HG03565 (cell line): ENCODE measurements around the gene CAP2.
"Not testable (repeated sequence)": the region's sequence is repeated elsewhere in the genome, so short reads cannot be mapped to it uniquely, and the experiment has no call there.

Experiments
- ATAC-seq: cut with Tn5 transposase; IDR thresholded peaks from one replicate; pipeline ENCODE4 v1.9.1; 2021; ENCODE audit warnings: mild to moderate bottlenecking, moderate library complexity; ENCODE audit not compliant: unreplicated experiment

The CAP2 gene

GRCh38 chr6:17432356-17432755 is 39.0 kb downstream of the CAP2 start:
- ATAC-seq: no peak

DNA sequence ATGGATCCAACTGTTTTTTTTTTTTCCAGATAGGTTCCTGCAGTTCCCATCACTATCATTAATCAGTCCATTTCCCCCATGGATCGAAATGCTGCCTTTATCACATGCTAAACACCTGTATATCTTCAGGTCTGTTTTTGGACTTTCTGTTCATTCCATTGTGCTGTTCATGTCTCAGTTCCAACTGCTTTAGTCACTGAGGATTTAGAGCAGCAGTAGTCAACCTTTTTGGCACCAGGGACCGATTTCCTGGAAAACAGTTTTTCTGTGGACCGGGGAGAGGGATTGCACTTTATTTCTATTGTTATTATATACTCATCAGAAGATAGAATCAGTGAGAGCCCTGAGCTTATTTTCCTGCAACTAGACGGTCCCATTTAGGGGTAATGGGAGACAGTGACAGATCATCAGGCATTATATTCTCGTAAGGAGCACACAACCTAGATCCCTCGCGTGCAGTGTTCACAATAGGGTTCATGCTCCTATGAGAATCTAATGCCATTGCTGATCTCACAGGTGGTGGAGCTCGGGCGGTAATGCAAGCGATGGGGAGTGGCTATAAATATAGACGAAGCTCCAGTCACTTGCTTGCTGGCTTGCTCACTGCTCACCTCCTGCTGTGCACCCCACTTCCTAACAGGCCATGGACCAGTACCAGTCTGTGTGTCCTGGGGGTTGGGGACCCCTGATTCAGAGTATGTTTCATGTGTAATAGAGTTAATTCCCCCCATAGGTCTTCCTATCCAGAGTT is 46.0 kb downstream of the CAP2 start:
- ATAC-seq: no peak

DNA sequence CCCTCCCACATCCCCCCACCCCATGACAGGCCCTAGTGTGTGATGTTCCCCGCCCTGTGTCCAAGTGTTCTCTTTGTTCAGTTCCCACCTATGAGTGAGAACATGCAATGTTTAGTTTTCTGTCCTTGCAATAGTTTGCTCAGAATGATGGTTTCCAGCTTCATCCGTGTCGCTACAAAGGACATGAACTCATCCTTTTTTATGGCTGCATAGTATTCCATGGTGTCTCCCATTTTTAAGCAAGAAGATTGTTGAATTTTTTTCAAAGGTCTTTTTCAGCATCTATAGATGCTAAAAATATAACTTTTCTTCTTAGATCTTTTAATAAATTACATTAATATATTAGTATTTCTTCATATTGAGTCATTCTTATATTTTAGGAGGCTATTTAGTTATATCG is 47.4 kb downstream of the CAP2 start:
- ATAC-seq: not testable (repeated sequence)

GRCh38 chr6:17442196-17442595 is 48.8 kb downstream of the CAP2 start:
- no peak for ATAC-seq

GRCh38 chr6:17446713-17447112 is 53.3 kb downstream of the CAP2 start:
- no peak for ATAC-seq

DNA sequence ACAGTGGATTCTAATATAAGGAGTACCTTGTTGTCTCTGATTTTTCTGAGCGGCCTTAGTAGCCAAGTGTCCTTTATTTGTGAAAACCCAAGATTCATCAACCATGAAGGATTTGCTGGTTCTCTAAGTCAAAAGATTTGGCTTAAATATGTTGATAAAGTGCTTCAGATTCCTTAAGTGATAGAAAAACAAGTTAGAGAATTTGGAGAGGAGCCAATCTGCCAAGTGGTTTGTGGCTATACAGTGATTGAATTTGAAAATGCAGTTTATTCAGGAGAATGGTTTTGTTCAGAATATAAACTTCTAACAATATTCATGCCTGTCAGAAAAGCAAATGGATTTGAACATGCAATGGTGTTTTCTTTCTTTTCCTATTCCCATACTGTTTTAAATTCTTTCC is 54.8 kb downstream of the CAP2 start:
- ATAC-seq: no peak

- ATAC-seq: no peak
These were observed 57.0 kb downstream of the CAP2 start for GRCh38 chr6:17450397-17450796.

DNA sequence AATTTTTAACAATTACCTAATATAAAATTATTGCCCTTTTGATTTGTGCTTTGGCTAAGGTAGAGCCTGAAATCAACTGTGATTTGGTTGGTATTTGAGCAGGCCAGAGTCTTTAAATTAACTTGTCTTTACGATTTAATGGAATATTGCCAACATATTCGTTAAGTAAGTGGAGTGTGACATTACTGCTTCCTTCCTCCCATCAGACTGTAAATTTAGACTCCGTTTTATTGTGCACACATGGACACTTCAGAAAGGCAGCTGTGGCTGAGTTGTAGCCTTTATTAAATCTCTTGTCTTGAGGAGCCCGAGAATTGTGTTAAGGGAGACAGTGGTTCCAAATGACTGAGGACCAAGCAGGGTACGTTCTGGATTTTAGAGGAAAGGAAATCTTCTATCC is 57.4 kb downstream of the CAP2 start:
- ATAC-seq: no peak

- no peak for ATAC-seq
These were observed 58.7 kb downstream of the CAP2 start for GRCh38 chr6:17452096-17452495.

DNA sequence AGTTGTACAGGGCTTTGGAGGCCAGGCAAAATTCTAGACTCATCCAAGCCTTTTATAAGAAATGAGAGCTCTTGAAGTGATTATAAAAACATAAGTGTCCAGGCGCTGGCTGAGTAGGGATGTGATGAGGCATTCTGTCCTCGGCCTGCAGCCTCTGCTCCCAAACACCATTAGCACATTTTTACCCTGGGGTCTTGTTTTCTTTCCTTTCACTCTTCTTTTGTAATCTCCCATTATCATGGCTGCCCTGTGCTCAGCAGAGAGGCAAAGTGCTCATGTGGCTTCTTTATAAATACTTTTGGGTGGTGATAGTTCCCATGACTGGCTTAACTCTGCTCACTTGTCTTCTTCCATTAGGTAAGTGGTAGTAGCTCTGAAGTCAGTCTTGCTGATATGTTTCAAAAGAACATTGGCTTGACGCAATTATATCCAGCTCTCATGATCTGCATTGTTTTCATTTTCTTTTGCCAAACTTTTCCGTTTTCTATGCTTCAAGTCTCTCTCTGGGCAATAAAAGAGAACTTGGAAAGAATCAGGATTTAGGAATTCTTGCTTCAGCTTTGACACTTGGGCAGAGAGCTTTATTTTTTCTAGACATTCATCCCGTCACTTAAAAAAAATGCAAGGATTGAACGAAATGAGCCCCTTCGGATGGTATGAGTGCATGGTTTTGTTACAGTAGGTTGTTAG is 61.1 kb downstream of the CAP2 start:
- ATAC-seq: no peak

DNA sequence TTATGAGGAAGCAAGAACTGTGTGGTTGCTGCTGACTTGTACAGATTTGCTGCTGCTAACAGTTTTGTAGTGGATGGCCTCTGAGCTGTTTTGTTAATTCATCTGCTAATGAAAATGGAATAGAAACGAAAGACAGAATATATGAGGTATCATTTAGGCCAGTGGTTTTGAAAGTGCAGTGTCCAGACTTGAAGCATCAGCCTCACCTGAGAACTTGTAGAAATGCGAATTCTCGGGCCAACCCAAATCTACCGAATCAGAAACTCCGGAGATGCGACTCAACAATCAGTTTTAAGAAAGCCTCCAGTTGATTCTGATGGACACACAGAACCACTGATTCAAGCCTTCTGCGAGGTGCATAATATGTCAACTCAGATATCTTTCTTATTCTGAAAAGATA is 62.5 kb downstream of the CAP2 start:
- no peak for ATAC-seq

GRCh38 chr6:17456711-17457110 is 63.3 kb downstream of the CAP2 start:
- no peak for ATAC-seq

DNA sequence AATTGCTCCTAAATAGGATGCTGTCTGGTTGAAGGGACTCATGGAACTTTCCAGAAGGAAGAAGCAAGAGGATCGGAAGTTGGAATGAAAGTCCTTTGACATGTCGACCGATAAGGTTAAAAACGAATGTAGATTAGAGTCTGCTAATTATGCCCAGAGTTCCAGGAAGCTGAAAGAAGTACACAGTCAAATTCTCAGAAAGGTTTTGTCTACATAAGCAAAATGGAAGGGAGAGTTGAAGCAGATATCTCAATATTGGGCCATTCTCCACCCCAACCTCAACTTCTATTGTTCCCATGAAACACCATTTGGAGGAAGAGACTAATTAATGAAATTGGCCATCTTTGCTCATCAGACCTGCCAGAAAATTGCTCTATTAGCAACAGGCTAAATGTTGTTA is 64.0 kb downstream of the CAP2 start:
- no peak for ATAC-seq

GRCh38 chr6:17457956-17458355 is 64.6 kb downstream of the CAP2 start:
- no peak for ATAC-seq

GRCh38 chr6:17458966-17459365 is 65.6 kb downstream of the CAP2 start:
- no peak for ATAC-seq

GRCh38 chr6:17460862-17461261 is 67.5 kb downstream of the CAP2 start:
- ATAC-seq: no peak

DNA sequence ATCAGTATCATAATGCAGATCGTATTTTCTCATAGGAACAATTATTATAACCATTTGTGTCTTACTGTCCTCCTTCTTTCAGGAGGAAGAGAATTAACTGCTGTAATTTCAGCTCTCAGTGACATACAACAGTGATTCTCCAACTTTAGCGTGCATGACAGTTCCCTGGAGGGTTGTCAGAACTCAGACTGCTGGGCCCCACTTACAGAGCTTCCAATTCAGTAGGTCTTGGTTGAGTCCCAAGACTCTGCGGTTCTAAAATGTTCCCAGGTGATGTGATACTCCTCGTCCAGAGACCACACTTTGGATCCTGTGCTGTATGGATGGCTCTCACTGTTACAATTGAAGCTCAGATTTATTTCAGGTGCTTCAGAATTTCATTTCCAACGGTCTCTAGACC is 72.8 kb downstream of the CAP2 start:
- no peak for ATAC-seq

- no peak for ATAC-seq
These were observed 73.3 kb downstream of the CAP2 start for GRCh38 chr6:17466707-17467106.

GRCh38 chr6:17469006-17469832 is 75.8 kb downstream of the CAP2 start:
- ATAC-seq: no peak

- ATAC-seq: no peak
These were observed 77.0 kb downstream of the CAP2 start for GRCh38 chr6:17470202-17470937.

DNA sequence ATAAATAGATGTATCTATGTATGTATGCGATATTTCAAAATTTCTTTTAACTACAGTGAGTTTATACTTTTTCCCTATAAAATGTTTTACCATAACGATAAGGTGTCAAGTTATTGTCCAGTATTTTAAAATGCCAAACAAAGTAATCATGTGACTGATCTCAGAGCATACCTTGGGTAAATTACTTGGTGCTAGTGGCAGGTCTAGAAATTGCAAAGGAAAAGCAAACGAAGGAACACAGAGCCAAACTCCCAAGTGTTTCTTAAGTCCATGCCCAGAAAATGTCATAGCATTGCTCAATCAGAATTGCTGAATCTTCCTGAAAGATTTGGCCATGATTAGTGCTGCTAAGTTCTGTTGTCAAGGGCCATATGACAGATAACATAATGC is 77.5 kb downstream of the CAP2 start:
- no peak for ATAC-seq
